GM12874 (cell line): ENCODE results near the gene PRR22.

Source experiments
- CTCF ChIP-seq: IDR thresholded peaks from 2 replicates; pipeline ENCODE4 v1.5.1; 2011; ENCODE audit warnings: low read depth, mild to moderate bottlenecking, control low read depth, low read length, moderate library complexity; ENCODE audit not compliant: insufficient read depth

PRR22 gene

GRCh38 chr19:5811117-5811516 is 26.6 kb upstream of the PRR22 start:
- TF ChIP-seq CTCF, result no peak

GRCh38 chr19:5809469-5809868 is 24.9 kb upstream of the PRR22 start:
- TF ChIP-seq CTCF, result no peak

GRCh38 chr19:5809053-5809452 is 24.5 kb upstream of the PRR22 start:
- no peak for TF ChIP-seq CTCF

- TF ChIP-seq CTCF, result no peak
Measured at GRCh38 chr19:5808120-5808816, 23.7 kb upstream of the PRR22 start.

GRCh38 chr19:5806905-5807304 is 22.4 kb upstream of the PRR22 start:
- TF ChIP-seq CTCF, result no peak

- TF ChIP-seq CTCF, result no peak
Measured at GRCh38 chr19:5806133-5806489, 21.6 kb upstream of the PRR22 start.

GRCh38 chr19:5805462-5806132 is 21.1 kb upstream of the PRR22 start:
- peak; percentile 59 for TF ChIP-seq CTCF
